ENCODE measurements around the gene CHD6. TPM values are rescaled to one million over a fixed set of nuclear protein-coding genes. Genes with fewer than 3 reads are reported as not detected.
A peak's percentile ranks its signal among the peaks of the same experiment; 100 is the strongest.

CHD6 gene
- total and polyA plus RNA-seq, 2 of the 13 experiments (the other 11 are each of a cell fraction or from before 2014, with no cell fraction given) = 14.4 to 52.0 TPM

GRCh38 chr20:41358717-41359116 is 259.5 kb downstream of the CHD6 start (continued):
- TF ChIP-seq ZNF264 (CRISPR knock-in tag; IDR thresholded peaks at IDR 0.05) = 0 out of 2 replicates have a peak, but pooled peaks have one; percentile 32
- no peak for TF ChIP-seq CHD2 (IDR thresholded peaks at IDR 0.05; ENCODE audit: low read depth, low read length)
- TF ChIP-seq ZBTB33 (CRISPR knock-in tag; IDR thresholded peaks at IDR 0.05) = peak; percentile 86
- TF ChIP-seq ZBED4 (CRISPR knock-in tag; IDR thresholded peaks at IDR 0.05; ENCODE audit: borderline replicate concordance) = peak; percentile 79; the same call in 1 of the 2 replicates
- TF ChIP-seq HNRNPL (IDR thresholded peaks at IDR 0.05; ENCODE audit: low read depth, low read length) = peak; percentile 72; the same call in 1 of the 2 replicates
- TF ChIP-seq ZNF639 (CRISPR knock-in tag; conservative IDR thresholded peaks at IDR 0.05) = no peak
- TF ChIP-seq ZNF569 (CRISPR knock-in tag; IDR thresholded peaks at IDR 0.05; ENCODE audit: borderline replicate concordance) = no peak
- peak; percentile 25; the same call in 1 of the 2 replicates for TF ChIP-seq HDAC2 (CRISPR knock-in tag; IDR thresholded peaks at IDR 0.05)
- TF ChIP-seq ZBTB26 (CRISPR knock-in tag; IDR thresholded peaks at IDR 0.05; ENCODE audit: borderline replicate concordance) = no peak
- 0 out of 2 replicates have a peak, but pooled peaks have one; percentile 36 for TF ChIP-seq ZNF235 (CRISPR knock-in tag; IDR thresholded peaks at IDR 0.05; ENCODE audit: borderline replicate concordance)
- peak; percentile 66; the same call in 1 of the 2 replicates for TF ChIP-seq PHF21A (CRISPR knock-in tag; IDR thresholded peaks at IDR 0.05)
- 0 out of 2 replicates have a peak, but pooled peaks have one; percentile 20 for TF ChIP-seq FOXC1 (CRISPR knock-in tag; IDR thresholded peaks at IDR 0.05; ENCODE audit: borderline replicate concordance)
- no peak for TF ChIP-seq NFRKB (IDR thresholded peaks at IDR 0.05)
- TF ChIP-seq ZNF136 (CRISPR knock-in tag; IDR thresholded peaks at IDR 0.05; ENCODE audit: low read depth) = no peak
- peak; percentile 92 for TF ChIP-seq HNF4A (CRISPR knock-in tag; IDR thresholded peaks at IDR 0.05)

All from HepG2 (cell line).